ENCODE data around the gene NELFE.
"Not testable (repeated sequence)": the region's sequence is repeated elsewhere in the genome, so short reads cannot be mapped to it uniquely, and the experiment has no call there.

Gene NELFE

GRCh38 chr6:31919624-31920303 is 39.0 kb downstream of the NELFE start:
- no peak for DNase-seq (ENCODE audit: low read depth, low spot score)

GRCh38 chr6:31918069-31918720 is 40.6 kb downstream of the NELFE start:
- no peak for DNase-seq (ENCODE audit: low read depth, low spot score)

- DNase-seq (ENCODE audit: low read depth, low spot score): no peak
These were observed 43.0 kb downstream of the NELFE start for GRCh38 chr6:31915756-31916155.

GRCh38 chr6:31915351-31915750 is 43.4 kb downstream of the NELFE start:
- no peak for DNase-seq (ENCODE audit: low read depth, low spot score)

- DNase-seq (ENCODE audit: low read depth, low spot score): no peak
These were observed 46.8 kb downstream of the NELFE start for GRCh38 chr6:31911826-31912585.

GRCh38 chr6:31909298-31909697 is 49.5 kb downstream of the NELFE start:
- not testable (repeated sequence) for DNase-seq (ENCODE audit: low read depth, low spot score)

- no peak for DNase-seq (ENCODE audit: low read depth, low spot score)
These were observed 50.0 kb downstream of the NELFE start for GRCh38 chr6:31908791-31909190.

GRCh38 chr6:31908255-31908654 is 50.5 kb downstream of the NELFE start:
- not testable (repeated sequence) for DNase-seq (ENCODE audit: low read depth, low spot score)

- no peak for DNase-seq (ENCODE audit: low read depth, low spot score)
These were observed 51.5 kb downstream of the NELFE start for GRCh38 chr6:31907158-31907813.

- not testable (repeated sequence) for DNase-seq (ENCODE audit: low read depth, low spot score)
These were observed 52.0 kb downstream of the NELFE start for GRCh38 chr6:31906727-31907126.

GRCh38 chr6:31906122-31906521 is 52.6 kb downstream of the NELFE start:
- no peak for DNase-seq (ENCODE audit: low read depth, low spot score)

GRCh38 chr6:31905041-31905440 is 53.7 kb downstream of the NELFE start:
- DNase-seq (ENCODE audit: low read depth, low spot score): no peak

GRCh38 chr6:31903957-31904356 is 54.8 kb downstream of the NELFE start:
- DNase-seq (ENCODE audit: low read depth, low spot score): no peak
